ENCODE data around the gene TRIP12. TPM values are rescaled to one million over a fixed set of nuclear protein-coding genes. Genes with fewer than 3 reads are reported as not detected.

TRIP12 gene
- total and polyA plus RNA-seq, 2 experiments from 2014 or later = 21.5 to 133 TPM

GRCh38 chr2:229740279-229740678, 181.5 kb downstream of the TRIP12 start:
- Histone ChIP-seq H3K36me3 (ENCODE audit: insufficient read depth) (peaks cover 13% of the 10 kb centered on the region; the same call in 1 of the 2 replicates), H2AFZ (no peak overlapping the region), H3K27ac (ENCODE audit: low read depth) (no peak overlapping the region), H3F3A (replicated peaks; ENCODE audit: low read depth) (no peaks in the 10 kb centered on the region), H4K20me1 (replicated peaks; ENCODE audit: insufficient read depth) (no peaks in the 10 kb centered on the region), H3K4me3 (no peak overlapping the region), H3K79me2 (replicated peaks; ENCODE audit: insufficient read depth) (no peaks in the 10 kb centered on the region), H3K4me1 (ENCODE audit: insufficient read depth) (no peaks in the 10 kb centered on the region), H3K27me3 (ENCODE audit: insufficient read depth) (no peaks in the 10 kb centered on the region), H3K4me2 (no peak overlapping the region), H3K9me2 (ENCODE audit: insufficient read depth) (peaks cover 2% of the 10 kb centered on the region; the same call in 1 of the 2 replicates)
- H3K4me1 Mint-ChIP-seq = no peaks in the 10 kb centered on the region
- H3K4me3 Mint-ChIP-seq = no peak overlapping the region
- TF ChIP-seq STAT1 (IDR thresholded peaks at IDR 0.05; ENCODE audit: unreplicated experiment) (no peak), EZH2 (IDR thresholded peaks at IDR 0.05; ENCODE audit: low read depth, unreplicated experiment) (no peak), ETS1 (IDR thresholded peaks at IDR 0.05) (no peak), REST (IDR thresholded peaks at IDR 0.05; ENCODE audit: unreplicated experiment) (no peak), ZNF114 (CRISPR knock-in tag; IDR thresholded peaks at IDR 0.05) (no peak), EZH2phosphoT487 (IDR thresholded peaks at IDR 0.05; ENCODE audit: unreplicated experiment) (no peak), ZNF331 (CRISPR knock-in tag; IDR thresholded peaks at IDR 0.05; ENCODE audit: low read depth) (no peak), POLR2AphosphoS5 (IDR thresholded peaks at IDR 0.05; ENCODE audit: low read depth) (no peak), CTCF (conservative IDR thresholded peaks at IDR 0.05; ENCODE audit: low read depth in 2 of 2) (no peak), JUNB (IDR thresholded peaks at IDR 0.05; ENCODE audit: unreplicated experiment) (no peak), NANOG (IDR thresholded peaks at IDR 0.05; ENCODE audit: borderline replicate concordance) (no peak), ZNF462 (CRISPR knock-in tag; IDR thresholded peaks at IDR 0.05) (no peak), CREB1 (CRISPR knock-in tag; IDR thresholded peaks at IDR 0.05; ENCODE audit: low read depth) (no peak)
- H3K9me3 Mint-ChIP-seq = peaks cover 78% of the 10 kb centered on the region
- no peak for DNase-seq (ENCODE audit: low spot score)
- H3K36me3 Mint-ChIP-seq (ENCODE audit: low read depth) = peaks cover 56% of the 10 kb centered on the region
- H3K27me3 Mint-ChIP-seq (ENCODE audit: insufficient read depth, low read depth, poor library complexity) = peaks cover 3% of the 10 kb centered on the region
- no peak for ATAC-seq
- no peak overlapping the region for H3K27ac Mint-ChIP-seq

Data from GM23338 (cell line).